Sigmoid colon (tissue), 7 donors: ENCODE results near the gene SLC27A2. TPM values are rescaled to one million over a fixed set of nuclear protein-coding genes. Genes with fewer than 3 reads are reported as not detected.
"Not testable (repeated sequence)": the region's sequence is repeated elsewhere in the genome, so short reads cannot be mapped to it uniquely, and the experiment has no call there.

Experiments used
- DNase-seq: peaks from one replicate; pipeline ENCODE4 v3.0.0-alpha.2; 2019
- H3K27ac ChIP-seq, 4 donors: fragments of 200-600 bp; sonication (generic); one replicate each; pipeline ENCODE4 v1.5.1; 2016 to 2019; ENCODE audit warnings: mild to moderate bottlenecking in 1 of 4
- H3K27me3 ChIP-seq, 3 donors: fragments of 200-600 bp; sonication (generic); one replicate each; pipeline ENCODE4 v1.5.1; 2019; ENCODE audit warnings: mild to moderate bottlenecking in 1 of 3
- H3K36me3 ChIP-seq, 4 donors: fragments of 200-600 bp; sonication (generic); one replicate each; pipeline ENCODE4 v1.5.1; 2016 to 2019
- H3K4me1 ChIP-seq, 4 donors: fragments of 200-600 bp; sonication (generic); one replicate each; pipeline ENCODE4 v1.5.1; 2017 to 2019
- H3K4me3 ChIP-seq, 4 donors: fragments of 200-600 bp; sonication (generic); one replicate each; pipeline ENCODE4 v1.5.1; 2017 to 2019; ENCODE audit warnings: mild to moderate bottlenecking in 2 of 4, moderate library complexity in 1 of 4
- H3K9me3 ChIP-seq, 4 donors: fragments of 200-600 bp in 3 of 4; sonication (generic) in 3 of 4; one replicate each; pipeline versions ENCODE4 v1.5.1 to v1.6.1; 2013 to 2019
- EP300 ChIP-seq, 4 donors: sonication (generic); formaldehyde crosslinking; IDR thresholded peaks; one replicate each; pipeline ENCODE4 v1.6.1; 2017; ENCODE audit warnings: antibody characterized with exemption in 4 of 4
- POLR2A ChIP-seq, 2 donors: fragments of 450-650 bp; IDR thresholded peaks; one replicate each; pipeline ENCODE4 v1.6.1; 2016; ENCODE audit warnings: antibody characterized with exemption in 2 of 2, mild to moderate bottlenecking in 2 of 2, moderate library complexity in 2 of 2
- POLR2AphosphoS5 ChIP-seq, 4 donors: sonication (generic); formaldehyde crosslinking; IDR thresholded peaks; one replicate each; pipeline ENCODE4 v1.6.1; 2017; ENCODE audit warnings: antibody characterized with exemption in 4 of 4
- WGBS, 2 donors: extraction: QIAGEN DNeasy Blood & Tissue Kit; methylation state at CpG; one replicate each; pipeline ENCODE4 v1.1.7; 2013; 5-methylcytosine and 5-hydroxymethylcytosine counted together
- intact Hi-C: fragments of 100-400 bp; cut with DNase I; formaldehyde crosslinking; loops from one replicate; pipeline ENCODE4 v1.15.1; 2023
- polyA plus RNA-seq, 3 donors: library from polyadenylated mRNA; stranded (reverse); fragments of 200-250 nt; gene quantifications; one replicate each; pipeline ENCODE4 v1.2.3, GENCODE V29; 2013
- total RNA-seq, 4 donors: library from RNA; depleted of rRNA; stranded (reverse); fragments of >200 nt; gene quantifications; one replicate each; pipeline ENCODE4 v1.1.0, GENCODE V29; 2016
- TF ChIP-seq, protein P1 (sequence below), 4 experiments: fragments of 450-650 bp in 3 of 4; fragments of 200-600 bp in 1 of 4; IDR thresholded peaks; one replicate each; pipeline ENCODE4 v1.5.1; 2016 to 2019; ENCODE audit warnings: antibody characterized with exemption in 4 of 4, mild to moderate bottlenecking in 3 of 4, moderate library complexity in 2 of 4
- donor health status: healthy with polysubstance abuse.
- donor health status: Bipolar disorder and iron deficiency.
- donor health status: healthy.

Gene SLC27A2
- total and polyA plus RNA-seq, 7 donors, result 0.33 to 16.6 (median 4.6) TPM; not detected in 2

DNA sequence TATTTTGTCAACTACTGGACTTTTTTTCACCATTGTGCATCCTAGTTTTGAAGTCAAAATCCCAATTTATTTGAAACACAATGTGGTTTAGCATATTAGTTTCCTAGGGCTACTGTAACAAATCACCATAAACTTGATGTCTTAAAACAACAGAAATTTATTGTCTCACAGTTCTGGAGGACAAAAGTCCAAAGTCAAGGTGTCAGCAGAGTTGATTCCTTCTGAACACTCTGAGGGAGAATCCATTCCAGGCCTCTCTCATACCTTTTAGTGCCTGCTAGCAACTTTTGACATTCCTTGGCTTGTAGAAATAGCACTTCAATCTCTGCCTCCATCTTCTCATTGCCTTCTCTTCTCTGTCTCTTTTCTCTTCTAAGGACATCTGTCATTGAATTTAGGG, 14.9 kb upstream of the SLC27A2 start:
- DNase-seq, result no peak
- TF ChIP-seq EP300 (IDR thresholded peaks at IDR 0.05) (no peak), POLR2A (IDR thresholded peaks at IDR 0.05) (no peak), POLR2AphosphoS5 (IDR thresholded peaks at IDR 0.05) (no peak)
- TF ChIP-seq, protein P1, sequence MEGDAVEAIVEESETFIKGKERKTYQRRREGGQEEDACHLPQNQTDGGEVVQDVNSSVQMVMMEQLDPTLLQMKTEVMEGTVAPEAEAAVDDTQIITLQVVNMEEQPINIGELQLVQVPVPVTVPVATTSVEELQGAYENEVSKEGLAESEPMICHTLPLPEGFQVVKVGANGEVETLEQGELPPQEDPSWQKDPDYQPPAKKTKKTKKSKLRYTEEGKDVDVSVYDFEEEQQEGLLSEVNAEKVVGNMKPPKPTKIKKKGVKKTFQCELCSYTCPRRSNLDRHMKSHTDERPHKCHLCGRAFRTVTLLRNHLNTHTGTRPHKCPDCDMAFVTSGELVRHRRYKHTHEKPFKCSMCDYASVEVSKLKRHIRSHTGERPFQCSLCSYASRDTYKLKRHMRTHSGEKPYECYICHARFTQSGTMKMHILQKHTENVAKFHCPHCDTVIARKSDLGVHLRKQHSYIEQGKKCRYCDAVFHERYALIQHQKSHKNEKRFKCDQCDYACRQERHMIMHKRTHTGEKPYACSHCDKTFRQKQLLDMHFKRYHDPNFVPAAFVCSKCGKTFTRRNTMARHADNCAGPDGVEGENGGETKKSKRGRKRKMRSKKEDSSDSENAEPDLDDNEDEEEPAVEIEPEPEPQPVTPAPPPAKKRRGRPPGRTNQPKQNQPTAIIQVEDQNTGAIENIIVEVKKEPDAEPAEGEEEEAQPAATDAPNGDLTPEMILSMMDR (IDR thresholded peaks at IDR 0.05), result no peak
- no peak overlapping the region for H3K4me3 ChIP-seq
- no peaks in the 10 kb centered on the region for H3K4me1 ChIP-seq
- H3K27me3 ChIP-seq, result no peaks in the 10 kb centered on the region
- no peaks in the 10 kb centered on the region for H3K36me3 ChIP-seq
- no peak overlapping the region for H3K27ac ChIP-seq
- intact Hi-C loops, result no loop called here
- H3K9me3 ChIP-seq, result no peaks in the 10 kb centered on the region

DNA sequence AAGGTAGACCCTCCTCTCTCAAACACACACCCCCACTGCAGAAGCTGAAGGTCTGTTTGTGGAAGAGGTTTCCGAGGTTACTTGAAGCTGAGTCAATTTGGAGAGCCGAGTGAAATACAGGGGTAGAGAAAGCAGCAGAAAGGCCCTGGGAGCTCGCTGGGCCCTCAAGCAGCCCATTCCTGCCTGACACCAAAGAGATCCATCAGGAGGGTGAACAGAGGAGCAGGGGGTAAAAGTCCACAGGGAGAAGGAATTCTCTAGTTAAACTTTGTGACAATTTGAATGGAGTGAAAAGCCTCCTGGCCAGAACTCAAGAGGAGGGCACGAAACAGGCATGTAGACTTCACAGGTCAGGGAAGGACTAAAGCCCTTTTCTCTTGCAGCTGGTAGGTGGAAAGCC, 13.6 kb upstream of the SLC27A2 start:
- 87 to 92% methylated on average over 4 of the region's 4 CpGs for WGBS, 2 donors

DNA sequence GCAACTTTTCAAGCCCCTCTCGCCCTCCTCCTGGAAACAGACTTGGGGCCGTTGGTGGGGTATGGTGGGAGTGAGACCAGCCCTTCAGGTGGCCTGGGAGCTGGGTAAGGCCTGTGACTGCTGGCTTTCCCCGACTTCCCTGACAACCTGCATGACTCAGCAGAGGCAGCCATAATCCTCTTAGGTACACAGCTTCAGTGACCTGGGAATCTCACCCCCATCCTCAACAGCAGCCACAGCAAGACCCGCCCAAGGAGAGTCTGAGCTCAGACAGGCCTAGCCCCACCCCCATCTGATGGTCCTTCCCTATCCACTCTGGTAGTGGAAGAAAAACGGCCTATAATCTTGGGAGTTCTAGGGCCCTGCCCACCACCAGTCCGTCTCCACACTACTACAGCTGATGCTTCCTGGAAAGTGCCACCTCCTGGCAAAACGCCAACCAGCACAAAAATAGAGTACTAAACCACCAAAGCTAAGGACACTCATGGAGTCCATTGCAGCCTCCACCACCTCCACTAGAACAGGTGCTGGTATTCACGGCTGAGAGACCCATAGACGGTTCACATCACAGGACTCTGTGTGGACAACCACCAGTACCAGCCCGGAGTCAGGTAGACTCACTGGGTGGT, 13.1 kb upstream of the SLC27A2 start:
- no peaks in the 10 kb centered on the region for H3K36me3 ChIP-seq
- H3K4me3 ChIP-seq, result no peak overlapping the region
- no peak for TF ChIP-seq POLR2A (IDR thresholded peaks at IDR 0.05)
- TF ChIP-seq POLR2AphosphoS5 (IDR thresholded peaks at IDR 0.05), result no peak
- TF ChIP-seq, protein P1 (IDR thresholded peaks at IDR 0.05), result no peak
- no peak for TF ChIP-seq EP300 (IDR thresholded peaks at IDR 0.05)
- intact Hi-C loops, result no loop called here
- no peak overlapping the region for H3K27ac ChIP-seq
- no peak for DNase-seq
- H3K4me1 ChIP-seq, result no peaks in the 10 kb centered on the region
- H3K27me3 ChIP-seq, result no peaks in the 10 kb centered on the region
- 80 to 92% methylated on average over 10 of the region's 10 CpGs for WGBS, 2 donors
- no peaks in the 10 kb centered on the region for H3K9me3 ChIP-seq

More for the DNA sequence above, 13.6 kb upstream of the SLC27A2 start:
- H3K36me3 ChIP-seq, result no peaks in the 10 kb centered on the region
- no peak overlapping the region for H3K4me3 ChIP-seq
- intact Hi-C loops, result no loop called here
- TF ChIP-seq POLR2AphosphoS5 (IDR thresholded peaks at IDR 0.05) (no peak), POLR2A (IDR thresholded peaks at IDR 0.05) (no peak), EP300 (IDR thresholded peaks at IDR 0.05) (no peak)
- TF ChIP-seq, protein P1 (IDR thresholded peaks at IDR 0.05), result no peak
- H3K4me1 ChIP-seq, result no peaks in the 10 kb centered on the region
- no peaks in the 10 kb centered on the region for H3K27me3 ChIP-seq
- no peaks in the 10 kb centered on the region for H3K9me3 ChIP-seq
- no peak overlapping the region for H3K27ac ChIP-seq
- DNase-seq, result no peak

DNA sequence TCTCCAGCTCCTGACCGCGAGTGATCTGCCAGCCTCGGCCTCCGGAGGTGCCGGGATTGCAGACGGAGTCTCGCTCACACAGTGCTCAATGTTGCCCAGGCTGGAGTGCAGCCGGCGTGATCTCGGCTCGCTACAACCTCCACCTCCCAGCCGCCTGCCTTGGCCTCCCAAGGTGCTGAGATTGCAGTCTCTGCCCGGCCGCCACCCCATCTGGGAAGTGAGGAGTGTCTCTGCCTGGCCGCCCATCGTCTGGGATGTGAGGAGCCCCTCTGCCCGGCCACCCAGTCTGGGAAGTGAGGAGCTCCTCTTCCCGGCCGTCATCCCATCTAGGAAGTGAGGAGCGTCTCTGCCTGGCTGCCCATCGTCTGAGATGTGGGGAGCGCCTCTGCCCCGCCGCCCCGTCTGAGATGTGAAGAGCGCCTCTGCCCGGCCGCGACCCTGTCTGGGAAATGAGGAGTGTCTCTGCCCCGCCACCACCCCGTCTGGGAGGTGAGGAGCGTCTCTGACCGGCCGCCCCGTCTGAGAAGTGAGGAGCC, 9.6 kb upstream of the SLC27A2 start:
- DNase-seq, H3K36me3 ChIP-seq, H3K27ac ChIP-seq, H3K4me1 ChIP-seq, H3K4me3 ChIP-seq, intact Hi-C loops, H3K9me3 ChIP-seq, H3K27me3 ChIP-seq: not testable (repeated sequence)
- WGBS, 2 donors, result 96 to 98% methylated on average over 35 of the region's 35 CpGs

DNA sequence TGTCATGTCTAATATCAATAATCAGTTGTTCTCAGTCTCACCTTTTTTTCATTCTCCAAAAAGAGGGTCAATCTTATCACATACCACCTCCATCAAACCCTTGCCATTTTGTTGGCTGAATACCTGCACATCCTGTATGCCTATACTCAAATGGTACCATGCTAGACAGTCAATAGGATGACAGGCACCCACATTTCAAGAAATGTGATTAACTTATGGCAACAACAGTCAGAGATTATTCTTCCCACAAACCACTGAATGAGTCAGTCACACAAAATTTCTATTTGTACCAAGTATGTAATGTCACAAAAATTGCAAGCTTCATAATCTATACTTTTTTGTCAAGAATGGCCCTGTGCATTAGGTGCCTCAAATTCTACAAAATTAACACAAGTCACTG, 5.1 kb upstream of the SLC27A2 start:
- H3K4me1 ChIP-seq, result peaks cover 0 to 2% (median 1%) of the 10 kb centered on the region in 4 donors
- no peak for DNase-seq
- TF ChIP-seq EP300 (IDR thresholded peaks at IDR 0.05), result no peak
- no peak for TF ChIP-seq POLR2AphosphoS5 (IDR thresholded peaks at IDR 0.05)
- TF ChIP-seq POLR2A (IDR thresholded peaks at IDR 0.05), result no peak
- TF ChIP-seq, protein P1 (IDR thresholded peaks at IDR 0.05), result no peak
- H3K36me3 ChIP-seq, result no peaks in the 10 kb centered on the region
- no peak overlapping the region for H3K27ac ChIP-seq
- no peak overlapping the region for H3K4me3 ChIP-seq
- H3K27me3 ChIP-seq, result peaks cover 0 to 13% (median 8%) of the 10 kb centered on the region in 3 donors
- intact Hi-C loops, result no loop called here
- no peaks in the 10 kb centered on the region for H3K9me3 ChIP-seq
